Fibroblast of mammary gland (primary cell): ENCODE data around the gene ICAM2.
A peak's percentile ranks its signal among the peaks of the same experiment; 100 is the strongest.
"Not testable (repeated sequence)": the region's sequence is repeated elsewhere in the genome, so short reads cannot be mapped to it uniquely, and the experiment has no call there.

Source experiments
- DNase-seq: peaks from one replicate; pipeline ENCODE4 v3.0.0-alpha.2; 2010; ENCODE audit warnings: low read depth
- H3K4me3 ChIP-seq: 2 replicates; pipeline ENCODE4 v1.5.1; 2011; ENCODE audit warnings: low read depth, mild to moderate bottlenecking, low read length, moderate library complexity; ENCODE audit not compliant: control insufficient read depth
- TF ChIP-seq, protein P1 (sequence below): conservative IDR thresholded peaks from 2 replicates; pipeline ENCODE4 v1.5.1; 2011; ENCODE audit warnings: low read depth, low read length, inconsistent platforms; ENCODE audit not compliant: control insufficient read depth, insufficient read depth

The ICAM2 gene

DNA sequence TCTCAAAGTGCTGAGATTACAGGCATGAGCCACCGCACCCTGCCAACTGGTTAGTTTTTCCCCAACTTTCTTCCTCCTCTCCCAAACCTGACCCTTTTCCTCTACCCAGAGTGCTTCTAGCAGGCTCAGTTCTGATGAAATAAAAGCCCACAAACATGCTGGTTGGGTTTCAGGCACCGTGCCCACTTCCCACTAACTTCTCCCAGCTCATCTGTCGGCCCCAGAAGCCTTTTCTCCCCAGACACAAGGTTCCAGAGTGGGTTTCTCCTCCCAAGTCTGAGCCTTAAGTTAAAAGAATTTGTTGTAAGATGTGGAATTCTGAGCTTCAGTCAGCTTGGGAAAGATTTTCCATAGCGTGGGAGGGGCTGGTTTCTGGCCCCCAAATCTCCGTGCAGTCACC is 36.2 kb downstream of the ICAM2 start:
- H3K4me3 ChIP-seq = no peak overlapping the region
- TF ChIP-seq, protein P1, sequence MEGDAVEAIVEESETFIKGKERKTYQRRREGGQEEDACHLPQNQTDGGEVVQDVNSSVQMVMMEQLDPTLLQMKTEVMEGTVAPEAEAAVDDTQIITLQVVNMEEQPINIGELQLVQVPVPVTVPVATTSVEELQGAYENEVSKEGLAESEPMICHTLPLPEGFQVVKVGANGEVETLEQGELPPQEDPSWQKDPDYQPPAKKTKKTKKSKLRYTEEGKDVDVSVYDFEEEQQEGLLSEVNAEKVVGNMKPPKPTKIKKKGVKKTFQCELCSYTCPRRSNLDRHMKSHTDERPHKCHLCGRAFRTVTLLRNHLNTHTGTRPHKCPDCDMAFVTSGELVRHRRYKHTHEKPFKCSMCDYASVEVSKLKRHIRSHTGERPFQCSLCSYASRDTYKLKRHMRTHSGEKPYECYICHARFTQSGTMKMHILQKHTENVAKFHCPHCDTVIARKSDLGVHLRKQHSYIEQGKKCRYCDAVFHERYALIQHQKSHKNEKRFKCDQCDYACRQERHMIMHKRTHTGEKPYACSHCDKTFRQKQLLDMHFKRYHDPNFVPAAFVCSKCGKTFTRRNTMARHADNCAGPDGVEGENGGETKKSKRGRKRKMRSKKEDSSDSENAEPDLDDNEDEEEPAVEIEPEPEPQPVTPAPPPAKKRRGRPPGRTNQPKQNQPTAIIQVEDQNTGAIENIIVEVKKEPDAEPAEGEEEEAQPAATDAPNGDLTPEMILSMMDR = no peak
- peak; percentile 61 for DNase-seq

DNA sequence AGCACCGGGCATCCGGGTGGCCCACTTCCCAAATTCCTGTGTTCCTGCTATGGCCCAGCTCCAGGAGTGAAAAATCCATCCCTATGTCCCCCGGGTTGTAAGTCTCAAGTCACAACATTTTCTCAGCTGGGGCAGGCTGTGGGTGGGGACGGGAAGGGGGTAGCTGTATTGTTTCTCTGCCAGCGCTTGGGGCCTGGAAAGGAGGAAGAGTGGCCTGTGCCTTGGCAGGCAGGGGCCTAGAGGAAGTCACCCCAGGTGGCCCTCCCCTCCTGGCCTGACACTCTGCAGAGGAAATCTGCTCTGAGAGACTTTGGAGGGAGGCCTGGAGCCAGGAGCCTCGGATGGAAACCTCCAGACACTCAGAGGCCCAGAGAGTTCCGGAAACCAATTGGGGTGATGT is 37.1 kb downstream of the ICAM2 start:
- no peak for DNase-seq
- no peak overlapping the region for H3K4me3 ChIP-seq
- TF ChIP-seq, protein P1 = no peak

DNA sequence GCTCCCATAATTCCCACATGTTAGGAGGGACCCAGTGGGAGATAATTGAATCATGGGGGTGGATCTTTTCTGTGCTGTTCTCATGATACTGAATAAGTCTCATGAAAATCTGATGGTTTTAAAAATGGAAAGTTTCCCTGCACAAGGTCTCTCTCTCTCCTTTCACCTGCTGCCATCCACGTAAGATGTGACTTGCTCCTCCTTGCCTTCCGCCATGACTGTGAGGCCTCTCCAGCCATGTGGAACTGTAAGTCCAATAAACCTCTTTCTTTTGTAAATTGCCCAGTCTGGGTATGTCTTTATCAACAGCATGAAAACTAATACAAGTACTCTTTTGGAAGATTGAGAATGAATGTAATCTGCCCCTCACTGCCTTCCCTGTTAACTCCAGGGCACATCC is 37.8 kb downstream of the ICAM2 start:
- not testable (repeated sequence) for DNase-seq

DNA sequence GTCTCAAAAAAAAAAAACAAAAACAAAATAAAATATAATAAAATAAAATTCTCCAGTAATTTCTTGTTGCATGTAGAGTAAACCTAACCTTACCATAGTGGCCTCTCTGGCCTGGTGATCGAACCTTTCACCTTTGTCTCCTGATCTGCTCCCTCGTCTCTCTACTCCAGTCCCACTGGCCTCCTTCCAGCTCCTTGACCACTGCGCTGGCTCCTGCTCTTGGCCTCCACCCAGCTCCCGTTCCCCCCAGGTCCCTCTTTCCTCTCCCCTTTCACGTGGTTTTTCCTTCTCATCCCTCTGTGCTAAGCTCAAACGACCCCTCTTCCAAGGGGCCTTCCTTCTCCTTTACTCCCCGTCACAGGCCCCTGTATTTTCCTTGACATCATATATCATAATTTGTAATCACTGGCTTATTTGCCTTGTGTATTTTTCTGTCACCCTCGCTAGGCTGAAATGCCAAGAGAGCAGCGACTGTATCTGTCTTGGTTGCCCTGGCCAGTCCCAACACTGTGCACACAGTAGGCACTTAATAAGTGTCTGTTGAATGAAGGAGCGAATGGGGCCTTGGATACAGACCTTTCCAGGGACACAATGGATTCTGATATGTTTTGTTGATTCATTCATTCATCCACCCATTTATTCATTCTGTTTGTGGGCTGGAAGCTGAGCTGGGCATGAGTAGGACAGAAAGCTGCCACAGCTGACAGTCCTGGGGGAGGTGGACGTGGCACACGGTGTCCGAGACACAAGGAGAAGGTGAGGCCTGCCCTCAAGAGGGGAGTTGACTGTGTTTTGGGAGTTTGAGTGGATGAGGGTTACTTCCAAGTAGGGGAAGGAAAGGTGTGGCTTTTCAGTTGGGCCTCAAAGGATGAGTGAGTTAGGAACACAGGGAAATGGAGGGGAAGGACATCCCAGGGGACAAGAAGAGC is 41.9 kb downstream of the ICAM2 start:
- TF ChIP-seq, protein P1 = no peak
- DNase-seq = no peak

More for the DNA sequence above, 37.8 kb downstream of the ICAM2 start:
- H3K4me3 ChIP-seq = not testable (repeated sequence)

DNA sequence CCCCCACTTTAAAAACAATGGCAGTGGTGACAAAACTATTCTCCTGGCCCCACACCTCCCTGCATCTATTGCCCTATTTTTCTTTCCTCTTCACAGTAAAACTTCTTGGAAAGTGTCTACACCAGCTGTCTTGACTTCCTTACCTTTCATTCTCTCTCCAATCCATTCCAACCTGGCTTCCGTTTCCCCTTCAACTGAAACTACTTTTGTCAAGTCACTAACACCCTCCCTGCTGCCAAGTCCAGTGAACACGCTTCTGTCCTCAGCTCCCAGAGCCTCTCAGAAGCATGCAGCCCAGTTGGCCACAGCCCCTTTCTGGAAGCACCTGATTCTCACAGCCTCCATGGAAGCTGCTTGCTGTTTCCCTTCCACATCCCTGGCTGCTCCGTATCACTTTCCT is 43.7 kb downstream of the ICAM2 start:
- H3K4me3 ChIP-seq = no peak overlapping the region
- no peak for DNase-seq
- TF ChIP-seq, protein P1 = no peak

More for the DNA sequence above, 41.9 kb downstream of the ICAM2 start:
- no peak overlapping the region for H3K4me3 ChIP-seq

DNA sequence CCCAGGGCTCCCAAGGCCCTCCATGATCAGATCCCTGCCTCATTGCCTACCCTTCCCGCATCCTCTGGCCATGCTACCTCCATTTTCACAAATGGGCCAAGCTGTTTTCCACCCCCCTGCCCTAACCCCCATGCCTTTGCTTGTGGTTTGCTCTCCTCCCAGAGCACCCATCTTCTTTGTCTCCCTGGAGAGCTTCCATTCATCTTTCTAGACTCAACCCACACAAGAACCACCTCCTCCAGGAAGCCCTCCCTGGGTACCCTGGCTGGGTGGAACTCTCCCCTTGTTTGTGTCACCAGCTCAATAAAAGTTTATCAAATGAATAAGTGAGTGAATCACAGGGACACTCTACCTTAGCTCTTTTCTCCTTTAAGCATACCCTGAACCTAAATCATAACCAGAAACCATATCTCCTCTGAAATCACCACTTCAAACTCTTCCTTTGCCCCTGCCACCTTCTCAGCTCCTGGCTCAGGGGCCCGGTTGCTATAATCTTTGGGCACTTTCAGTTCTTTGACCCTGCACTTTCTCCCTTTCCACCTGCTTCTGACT is 44.8 kb downstream of the ICAM2 start:
- H3K4me3 ChIP-seq = no peak overlapping the region
- no peak for DNase-seq

More for the DNA sequence above, 44.8 kb downstream of the ICAM2 start:
- TF ChIP-seq, protein P1 = no peak
